HCEC 1CT (cell line): Measurements from ENCODE around the gene GMNC.

ENCODE experiments used
- DNase-seq: peaks from one replicate; pipeline ENCODE4 v3.0.0-alpha.2; 2017

The GMNC gene

DNA sequence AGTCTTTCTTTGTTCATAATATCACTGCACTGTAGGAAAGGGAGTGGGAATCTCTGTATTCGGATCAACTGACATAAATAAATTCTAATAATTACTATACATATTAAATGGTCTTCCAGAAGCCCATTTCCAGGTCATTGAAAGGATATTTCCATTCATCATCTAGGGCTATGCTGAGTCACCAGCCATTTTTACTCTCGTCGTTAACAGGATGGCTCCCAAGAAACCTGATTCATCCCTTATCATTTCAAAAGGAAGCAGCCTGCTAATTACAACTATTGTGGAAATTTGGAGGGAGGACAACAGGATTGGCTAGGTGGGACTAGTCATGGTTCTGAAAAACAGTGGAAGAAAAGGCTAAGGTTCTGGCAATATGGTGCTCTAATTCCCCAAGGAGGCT, 13.6 kb downstream of the GMNC start:
- DNase-seq = peak; percentile 58

DNA sequence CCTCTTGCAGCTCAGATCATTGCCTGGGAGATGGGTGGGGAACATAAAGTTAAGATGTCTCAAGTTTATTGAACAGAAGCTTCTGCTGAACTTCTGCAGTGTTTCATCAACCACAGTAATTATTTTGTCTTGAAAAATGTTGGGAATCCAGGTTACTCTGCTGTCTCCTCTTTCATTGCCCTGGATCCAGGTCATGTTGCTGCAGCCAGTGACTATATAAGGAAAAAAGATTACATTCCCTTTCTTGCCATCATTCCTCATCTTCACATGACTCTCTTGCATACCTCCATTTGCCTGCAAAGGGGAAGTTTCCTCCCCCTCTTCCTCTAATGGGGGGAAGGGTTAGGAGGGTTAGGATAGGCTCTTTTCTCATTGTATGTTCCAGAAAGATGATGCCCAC, 15.1 kb downstream of the GMNC start:
- peak; percentile 72 for DNase-seq

DNA sequence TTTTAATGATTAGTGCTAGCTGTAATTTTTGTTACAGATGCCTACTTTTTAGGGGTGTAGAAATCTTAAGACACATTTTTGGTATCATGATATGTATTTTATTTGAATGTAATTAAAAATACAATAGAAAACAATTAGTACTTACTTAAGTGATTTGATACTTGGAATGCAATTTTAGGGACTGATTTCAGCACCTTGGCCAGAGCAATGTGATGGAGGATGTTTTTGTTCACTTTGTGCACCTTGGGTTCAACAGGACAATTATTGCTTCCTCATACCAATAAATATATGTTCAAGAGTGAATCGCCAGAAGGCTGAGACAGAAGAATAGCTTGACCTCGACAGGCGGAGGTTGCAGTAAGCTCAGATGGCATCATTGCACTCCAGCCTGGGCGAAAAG, 22.3 kb downstream of the GMNC start:
- DNase-seq = no peak

DNA sequence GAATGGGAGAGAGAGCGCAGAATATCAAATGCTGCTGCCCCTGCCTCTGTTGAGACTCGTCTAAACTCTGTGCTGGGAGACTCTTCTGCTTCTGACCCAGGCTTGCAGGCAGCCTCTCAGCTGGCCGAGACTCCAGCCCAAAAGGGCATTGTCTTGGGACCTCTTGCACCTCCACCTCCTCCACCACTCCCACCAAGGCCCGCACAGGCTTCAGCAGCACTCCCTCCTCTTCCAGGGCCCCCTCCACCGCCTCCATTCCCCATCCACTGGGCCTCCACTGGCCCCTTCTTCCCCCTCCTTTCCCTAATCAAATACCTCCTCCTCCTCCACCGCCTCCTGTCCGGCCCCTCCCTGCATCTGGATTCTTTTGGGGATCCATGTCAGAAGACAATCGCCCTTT, 31.3 kb downstream of the GMNC start:
- no peak for DNase-seq

DNA sequence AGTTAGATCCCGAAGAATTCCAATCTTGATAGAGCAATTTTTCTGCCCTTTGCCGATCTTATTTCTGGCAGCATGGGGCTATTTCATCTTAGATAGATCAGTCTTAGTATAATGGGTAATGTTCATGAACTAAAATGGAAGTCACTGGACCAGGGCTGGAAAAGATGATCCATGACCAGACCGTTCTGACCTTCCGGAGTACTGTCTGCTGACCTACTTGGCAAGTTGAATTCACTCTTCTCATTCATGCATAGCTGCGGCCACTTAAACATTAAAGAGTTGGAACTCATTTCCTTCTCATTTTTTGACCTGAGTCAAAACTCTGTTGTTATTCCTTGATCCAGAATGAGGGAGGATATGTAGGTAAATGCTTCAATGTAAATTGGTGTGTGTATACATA, 32.5 kb downstream of the GMNC start:
- no peak for DNase-seq

DNA sequence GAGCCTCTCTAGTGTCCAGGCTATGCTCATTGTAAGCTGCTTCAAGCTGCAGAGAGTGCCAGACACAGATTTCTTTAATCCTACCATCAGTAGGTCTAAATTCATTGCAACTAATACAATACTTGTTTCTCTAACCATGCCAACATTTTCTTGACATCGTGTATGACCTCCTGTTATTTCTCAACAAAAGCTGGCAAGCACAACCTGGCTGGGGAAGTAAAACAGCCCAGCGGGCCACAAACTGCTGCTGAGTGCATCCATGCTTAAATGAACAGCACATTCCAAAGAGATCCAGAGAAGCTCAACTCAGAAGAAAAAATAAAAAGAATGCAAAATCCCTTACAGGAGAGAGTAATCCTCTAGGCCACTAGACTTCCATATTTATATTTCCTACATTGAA, 36.5 kb downstream of the GMNC start:
- DNase-seq = no peak

DNA sequence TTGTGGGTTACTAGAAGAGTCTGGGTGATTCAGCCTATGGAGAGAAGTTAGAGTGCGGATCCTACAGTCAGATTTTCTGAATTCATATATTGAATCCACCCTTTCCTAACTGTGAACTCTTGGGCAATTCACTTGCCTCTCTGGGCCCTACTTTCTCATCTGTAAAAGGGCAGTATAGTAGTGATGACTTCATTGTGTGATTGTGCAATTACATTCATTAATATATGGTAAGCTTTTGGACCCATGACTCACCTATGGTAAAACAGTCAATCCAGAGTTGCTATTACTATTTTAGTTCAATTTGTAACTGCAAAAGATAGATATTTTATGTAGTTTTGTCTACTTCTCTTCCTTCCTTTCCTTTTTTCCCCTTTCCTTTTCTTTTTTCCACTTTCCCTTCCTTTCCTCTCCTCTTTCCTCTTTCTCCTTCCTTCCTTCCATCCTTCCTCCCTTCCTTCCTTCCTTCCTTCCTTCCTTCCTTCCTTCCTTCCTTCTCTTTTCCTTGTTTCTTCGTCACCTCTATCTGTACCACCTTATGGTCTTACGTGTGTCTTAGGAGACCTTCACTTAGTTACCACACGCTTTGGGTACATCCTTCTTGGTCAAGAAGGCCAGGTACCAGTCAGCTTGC, 37.0 kb downstream of the GMNC start:
- peak; percentile 84 for DNase-seq

DNA sequence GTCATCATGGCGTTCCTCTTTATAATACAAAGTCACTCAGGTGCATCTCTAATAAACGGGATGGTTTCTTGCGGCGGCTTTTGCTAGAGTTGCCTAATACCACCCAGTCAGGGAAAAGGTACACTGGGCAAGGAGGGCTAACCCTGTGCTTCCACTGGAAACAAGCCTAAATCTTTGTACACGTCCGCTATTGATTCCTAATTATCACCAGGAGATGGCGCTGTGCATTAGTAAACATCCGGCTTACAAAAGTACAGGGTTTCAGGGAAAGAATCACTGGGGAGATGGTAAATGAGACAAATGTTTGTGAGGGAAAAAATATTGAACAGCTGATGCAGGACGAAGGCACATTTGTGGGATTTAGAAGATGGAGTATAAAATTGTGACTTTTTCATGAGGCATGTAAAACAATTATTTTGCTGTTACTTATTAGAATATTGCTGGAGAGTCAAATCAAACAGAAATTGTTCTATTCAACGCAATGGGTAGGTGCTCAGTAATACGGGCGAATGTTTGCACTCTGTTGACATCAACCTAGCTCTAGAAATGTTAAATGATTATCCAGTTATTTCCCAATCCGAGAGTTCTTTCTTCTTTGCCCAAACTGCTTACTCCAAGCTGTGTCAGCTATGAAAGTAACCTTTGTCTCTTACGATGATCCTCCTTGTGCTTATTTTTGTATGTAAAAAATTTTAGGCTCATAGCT, 50.6 kb downstream of the GMNC start:
- peak; percentile 61 for DNase-seq

DNA sequence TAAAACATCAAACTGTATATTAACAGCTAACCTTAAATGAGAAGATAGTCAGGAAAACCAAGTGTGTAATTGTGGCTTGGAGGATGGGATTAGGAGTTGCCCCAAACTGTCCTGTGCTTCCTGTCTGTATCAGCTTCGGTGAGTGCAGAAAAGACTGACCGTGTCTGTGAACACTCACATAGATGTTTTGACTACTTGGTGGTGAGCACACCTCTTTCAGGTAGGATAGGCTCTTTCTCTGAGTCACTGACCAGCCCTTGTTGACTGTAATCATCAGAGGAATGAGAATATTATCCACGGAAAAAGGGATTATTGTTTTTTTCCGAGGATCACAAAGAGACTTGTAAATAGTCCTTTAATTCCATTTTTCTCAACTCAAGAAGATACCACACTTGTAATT, 51.5 kb downstream of the GMNC start:
- no peak for DNase-seq

DNA sequence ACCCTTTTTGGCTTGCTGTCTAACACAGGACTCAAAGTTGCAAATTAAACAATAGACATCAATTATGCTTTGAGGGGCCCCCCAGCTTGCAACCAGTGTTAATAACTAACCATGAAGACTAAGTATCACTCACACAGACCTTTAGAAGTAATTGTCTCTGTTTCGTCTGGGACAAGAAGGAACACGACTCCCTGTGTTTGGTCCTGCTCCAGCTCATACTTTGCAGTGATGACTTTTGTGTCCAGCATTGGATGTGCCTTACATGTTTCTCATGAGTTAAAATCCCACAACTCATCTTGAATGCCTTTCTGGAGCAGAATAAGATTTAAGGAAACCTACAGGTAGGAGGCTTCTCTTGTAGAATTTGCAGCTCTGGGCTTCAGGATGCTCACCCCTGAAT, 53.1 kb downstream of the GMNC start:
- DNase-seq = no peak

DNA sequence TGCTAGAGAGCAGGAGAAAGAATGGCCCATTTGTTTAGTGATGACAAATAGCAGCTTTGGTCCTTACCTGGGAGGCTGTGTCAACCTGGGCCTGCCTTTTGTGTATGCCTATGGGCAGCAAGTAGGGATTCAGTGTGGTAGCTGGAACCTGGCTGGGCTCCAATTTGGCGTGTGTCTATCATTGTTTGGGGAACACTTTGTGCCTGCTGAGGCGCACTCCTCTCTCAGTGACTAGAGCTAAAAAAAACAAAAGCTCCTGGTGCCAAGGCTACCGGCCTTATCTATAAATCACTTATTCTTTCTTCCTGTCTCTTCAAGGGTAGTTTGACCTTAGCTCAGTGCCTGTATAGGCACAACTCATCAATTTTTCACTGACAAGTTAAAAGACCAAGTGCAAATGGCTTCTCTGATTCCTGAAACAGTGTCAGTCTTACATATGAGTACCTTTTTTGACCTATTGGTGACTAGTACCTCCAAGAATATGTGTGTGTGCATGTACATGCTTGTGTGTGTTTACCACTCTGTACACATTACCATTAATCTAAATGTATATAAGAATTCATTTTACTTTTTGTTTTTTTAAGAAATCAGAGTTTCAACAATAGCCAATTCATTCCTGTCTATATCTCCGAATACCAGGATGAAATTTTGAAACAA, 54.6 kb downstream of the GMNC start:
- DNase-seq = peak; percentile 22
